Muscle layer of duodenum (tissue), 2 donors: ENCODE measurements around the gene SLC6A15.

Experiments used
- H3K27ac ChIP-seq: one replicate; pipeline ENCODE4 v1.7.0; 2013; ENCODE audit warnings: mild to moderate bottlenecking, low read length
- H3K27me3 ChIP-seq: one replicate; pipeline ENCODE4 v1.7.0; 2013; ENCODE audit warnings: low read depth, mild to moderate bottlenecking, control low read depth, low read length
- H3K36me3 ChIP-seq, 2 donors: one replicate each; pipeline ENCODE4 v1.7.0; 2013; ENCODE audit warnings: low read length in 2 of 2, control low read depth in 1 of 2, mild to moderate bottlenecking in 1 of 2; ENCODE audit not compliant: insufficient read depth in 2 of 2, control insufficient read depth in 1 of 2
- H3K4me1 ChIP-seq, 2 donors: one replicate each; pipeline ENCODE4 v1.7.0; 2013; ENCODE audit warnings: low read length in 2 of 2, mild to moderate bottlenecking in 2 of 2, control low read depth in 1 of 2, moderate library complexity in 1 of 2; ENCODE audit not compliant: insufficient read depth in 2 of 2, control insufficient read depth in 1 of 2
- H3K4me3 ChIP-seq, 2 donors: one replicate each; pipeline ENCODE4 v1.7.0; 2013; ENCODE audit warnings: low read length in 2 of 2, low read depth in 1 of 2, mild to moderate bottlenecking in 1 of 2
- H3K9me3 ChIP-seq, 2 donors: one replicate each; pipeline ENCODE4 v1.7.0; 2013; ENCODE audit warnings: low read length in 2 of 2, control low read depth in 1 of 2, mild to moderate bottlenecking in 1 of 2; ENCODE audit not compliant: control insufficient read depth in 1 of 2
- donor health status: healthy.

Gene SLC6A15

GRCh38 chr12:84825149-84825548 is 87.5 kb downstream of the SLC6A15 start:
- Histone ChIP-seq H3K9me3 (no peaks in the 10 kb centered on the region), H3K27me3 (no peaks in the 10 kb centered on the region), H3K36me3 (no peaks in the 10 kb centered on the region), H3K27ac (no peak overlapping the region), H3K4me3 (no peak overlapping the region), H3K4me1 (no peaks in the 10 kb centered on the region)

- H3K9me3 ChIP-seq, result no peaks in the 10 kb centered on the region
- no peaks in the 10 kb centered on the region for H3K27me3 ChIP-seq
- H3K27ac ChIP-seq, result no peak overlapping the region
- no peaks in the 10 kb centered on the region for H3K4me1 ChIP-seq
- no peak overlapping the region for H3K4me3 ChIP-seq
- no peaks in the 10 kb centered on the region for H3K36me3 ChIP-seq
Measured at GRCh38 chr12:84822525-84822924, 90.1 kb downstream of the SLC6A15 start.

- H3K27ac ChIP-seq, result no peak overlapping the region
- no peaks in the 10 kb centered on the region for H3K27me3 ChIP-seq
- no peak overlapping the region for H3K4me3 ChIP-seq
- no peaks in the 10 kb centered on the region for H3K9me3 ChIP-seq
- H3K36me3 ChIP-seq, result no peaks in the 10 kb centered on the region
- no peaks in the 10 kb centered on the region for H3K4me1 ChIP-seq
Measured at GRCh38 chr12:84816916-84817695, 95.5 kb downstream of the SLC6A15 start.

- H3K4me3 ChIP-seq, result no peak overlapping the region
- no peaks in the 10 kb centered on the region for H3K4me1 ChIP-seq
- no peaks in the 10 kb centered on the region for H3K36me3 ChIP-seq
- H3K27me3 ChIP-seq, result no peaks in the 10 kb centered on the region
- no peaks in the 10 kb centered on the region for H3K9me3 ChIP-seq
- no peak overlapping the region for H3K27ac ChIP-seq
Measured at GRCh38 chr12:84814664-84815245, 97.8 kb downstream of the SLC6A15 start.

- Histone ChIP-seq H3K4me3 (no peak overlapping the region), H3K27me3 (no peaks in the 10 kb centered on the region), H3K4me1 (no peaks in the 10 kb centered on the region), H3K27ac (no peak overlapping the region), H3K9me3 (no peaks in the 10 kb centered on the region), H3K36me3 (no peaks in the 10 kb centered on the region)
Measured at GRCh38 chr12:84813780-84814663, 98.6 kb downstream of the SLC6A15 start.

GRCh38 chr12:84811291-84811690 is 101.3 kb downstream of the SLC6A15 start:
- H3K4me3 ChIP-seq, result no peak overlapping the region
- no peak overlapping the region for H3K27ac ChIP-seq
- H3K4me1 ChIP-seq, result no peaks in the 10 kb centered on the region
- H3K9me3 ChIP-seq, result no peaks in the 10 kb centered on the region
- no peaks in the 10 kb centered on the region for H3K27me3 ChIP-seq
- no peaks in the 10 kb centered on the region for H3K36me3 ChIP-seq

- Histone ChIP-seq H3K9me3 (no peaks in the 10 kb centered on the region), H3K4me1 (no peaks in the 10 kb centered on the region), H3K27ac (no peak overlapping the region), H3K36me3 (no peaks in the 10 kb centered on the region), H3K4me3 (no peak overlapping the region), H3K27me3 (no peaks in the 10 kb centered on the region)
Measured at GRCh38 chr12:84810611-84811010, 102.0 kb downstream of the SLC6A15 start.
